ENCODE results near the gene INSL4. TPM values are rescaled to one million over a fixed set of nuclear protein-coding genes. Genes with fewer than 3 reads are reported as not detected.

Gene INSL4
- polyA plus RNA-seq, 1 of the 3 experiments (the other 2 are of a cell fraction) = not detected

GRCh38 chr9:5191985-5192384, 39.2 kb upstream of the INSL4 start (continued):
- no peak for TF ChIP-seq PBX3 (IDR thresholded peaks at IDR 0.05)
- TF ChIP-seq TCF12 (IDR thresholded peaks at IDR 0.05) = no peak
- TF ChIP-seq RCOR1 (IDR thresholded peaks at IDR 0.05; ENCODE audit: low read length) = no peak
- no peak for TF ChIP-seq CHD2 (IDR thresholded peaks at IDR 0.05; ENCODE audit: low read length, partially characterized antibody)
- no peak for TF ChIP-seq FOSL2 (IDR thresholded peaks at IDR 0.05; ENCODE audit: borderline replicate concordance, low read depth)
- TF ChIP-seq USF2 (IDR thresholded peaks at IDR 0.05; ENCODE audit: borderline replicate concordance, low read depth, low read length) = no peak
- TF ChIP-seq TEAD4 (IDR thresholded peaks at IDR 0.05; ENCODE audit: borderline replicate concordance, insufficient read depth) = no peak
- no peak for TF ChIP-seq EP300 (IDR thresholded peaks at IDR 0.05; ENCODE audit: borderline replicate concordance in 1 of 2, low read depth in 1 of 2, low read length in 1 of 2)

GRCh38 chr9:5193345-5193744, 37.9 kb upstream of the INSL4 start:
- H3K36me3 ChIP-seq (replicated peaks in 1 of 2; ENCODE audit: control insufficient read depth in 1 of 2, insufficient read depth in 2 of 2, low read length in 1 of 2) = no peaks in the 10 kb centered on the region
- 52% methylated on average over 2 of the region's 2 CpGs for WGBS (ENCODE audit: low lambda C conversion rate)
- H4K20me1 ChIP-seq (ENCODE audit: insufficient read depth) = no peaks in the 10 kb centered on the region
- CTCF ChIA-PET = interaction anchor here (1.0 kb wide), 1 partner anchor 435 kb away, joined by 3 read pairs; no protein-coding TSS in a partner anchor
- H3F3A ChIP-seq (replicated peaks; ENCODE audit: insufficient read depth) = no peaks in the 10 kb centered on the region
- no peaks in the 10 kb centered on the region; the same call in 1 of the 2 replicates for H3K27me3 ChIP-seq (ENCODE audit: insufficient read depth)
- POLR2A ChIA-PET = no interaction called here
- no peak overlapping the region for H3K4me2 ChIP-seq
- no peak overlapping the region for H3K4me3 ChIP-seq (ENCODE audit: low read depth in 2 of 2, low read length in 1 of 2)
- peaks cover 0 to 6% of the 10 kb centered on the region in 2 experiments; a peak in 1 of 4 replicates for H3K4me1 ChIP-seq (ENCODE audit: control insufficient read depth in 1 of 2, insufficient read depth in 2 of 2, low read depth in 1 of 2, low read length in 1 of 2)
- no peaks in the 10 kb centered on the region for H3K9me2 ChIP-seq
- no peak for DNase-seq
- H3K9me3 ChIP-seq = no peaks in the 10 kb centered on the region
- no peak overlapping the region for H3K27ac ChIP-seq (ENCODE audit: low read depth in 2 of 2, low read length in 1 of 2)
- H2AFZ ChIP-seq (ENCODE audit: low read depth) = no peak overlapping the region
- H3K9ac ChIP-seq = no peak overlapping the region
- no peak for TF ChIP-seq POLR2AphosphoS5 (IDR thresholded peaks at IDR 0.05; ENCODE audit: low read depth, low read length)
- TF ChIP-seq TCF12 (IDR thresholded peaks at IDR 0.05) = no peak
- TF ChIP-seq CTCF (IDR thresholded peaks at IDR 0.05) = no peak
- TF ChIP-seq RAD21 (IDR thresholded peaks at IDR 0.05; ENCODE audit: low read length) = no peak
- no peak for TF ChIP-seq PBX3 (IDR thresholded peaks at IDR 0.05)
- H3K79me2 ChIP-seq (ENCODE audit: insufficient read depth) = no peaks in the 10 kb centered on the region
